K562 (cell line): ENCODE data around the gene TRIP6. TPM values are rescaled to one million over a fixed set of nuclear protein-coding genes. Genes with fewer than 3 reads are reported as not detected.

Experiments used
- BRF1 ChIP-seq: IDR thresholded peaks from 3 replicates; pipeline ENCODE4 v1.6.1; 2011; ENCODE audit warnings: borderline replicate concordance, mild to moderate bottlenecking; ENCODE audit not compliant: insufficient read length; ENCODE audit errors: extremely low read depth
- CTCFL ChIP-seq: IDR thresholded peaks from 2 replicates; pipeline ENCODE4 v1.6.1; 2011; ENCODE audit warnings: borderline replicate concordance, low read depth, mild to moderate bottlenecking, moderate library complexity, low read length; ENCODE audit not compliant: insufficient read depth, poor library complexity, severe bottlenecking
- EGR1 ChIP-seq: fragments of 450-650 bp; conservative IDR thresholded peaks from 2 replicates; pipeline ENCODE4 v1.6.1; 2017; ENCODE audit warnings: mild to moderate bottlenecking
- EP400 ChIP-seq: fragments of 450-650 bp; IDR thresholded peaks from 2 replicates; pipeline ENCODE4 v1.6.1; 2017; ENCODE audit warnings: antibody characterized with exemption, mild to moderate bottlenecking, moderate library complexity
- HMG20B ChIP-seq: fragments of 250-450 bp; sonication (Bioruptor Pico); IDR thresholded peaks from 2 replicates; pipeline ENCODE4 v1.5.0; 2021; ENCODE audit warnings: mild to moderate bottlenecking
- MIER1 ChIP-seq: fragments of 450-650 bp; IDR thresholded peaks from 2 replicates; pipeline ENCODE4 v1.6.1; 2016; ENCODE audit warnings: antibody characterized with exemption, mild to moderate bottlenecking, low read depth
- MYC ChIP-seq, 2 experiments: fragments of 250-450 bp in 1 of 2; sonication (Bioruptor Pico) in 1 of 2; IDR thresholded peaks; 2 replicates each; pipeline versions ENCODE4 v1.5.1 to v1.6.1; 2012 to 2021; ENCODE audit warnings: low read depth in 2 of 2, borderline replicate concordance in 1 of 2, improper control_type of control experiment in 1 of 2, low read length in 1 of 2, mild to moderate bottlenecking in 1 of 2, moderate library complexity in 1 of 2
- PATZ1 ChIP-seq: fragments of 250-450 bp; sonication (Bioruptor Pico); IDR thresholded peaks from 2 replicates; pipeline ENCODE4 v1.5.0; 2020; ENCODE audit warnings: mild to moderate bottlenecking, borderline replicate concordance
- SMARCA5 ChIP-seq: fragments of 450-650 bp; IDR thresholded peaks from 2 replicates; pipeline ENCODE4 v1.6.1; 2016
- TARDBP ChIP-seq: fragments of 450-650 bp; IDR thresholded peaks from 2 replicates; pipeline ENCODE4 v1.6.1; 2016
- TCFL5 ChIP-seq: fragments of 250-450 bp; sonication (Bioruptor Pico); conservative IDR thresholded peaks from 2 replicates; pipeline ENCODE4 v1.6.1; 2021; ENCODE audit warnings: mild to moderate bottlenecking, moderate library complexity, matching md5 sums
- TFAM ChIP-seq: fragments of 250-450 bp; sonication (Bioruptor Pico); conservative IDR thresholded peaks from 2 replicates; pipeline ENCODE4 v1.5.0; 2021; ENCODE audit warnings: mild to moderate bottlenecking, moderate library complexity
- ZFX ChIP-seq: sonication (generic); formaldehyde crosslinking; IDR thresholded peaks from 2 replicates; pipeline ENCODE4 v1.8.0; 2022; ENCODE audit warnings: mild to moderate bottlenecking, missing genetic modification reagents, moderate library complexity
- polyA plus RNA-seq, 8 experiments: library from polyadenylated mRNA; depleted of rRNA in 4 of 8; stranded (reverse) in 5 of 8; unstranded in 3 of 8; fragments of >200 nt; fragmentation: Nextera tagmentation in 2 of 8; fragmentation: Illumina TruSeq in 1 of 8; extraction: Ambion mirVana in 2 of 8; extraction: Trizol in 1 of 8; gene quantifications; 2 replicates each; pipeline versions ENCODE4 v1.2.1 to v1.2.3, GENCODE V29; 2011 to 2014; ENCODE audit warnings: inconsistent platforms in 1 of 8, missing spikeins in 1 of 8
- total RNA-seq, 7 experiments: library from RNA; depleted of rRNA in 6 of 7; stranded (reverse); fragments of >200 nt in 6 of 7; fragmentation: Illumina TruSeq in 2 of 7; extraction: Trizol in 2 of 7; gene quantifications; 2 replicates each; pipeline versions ENCODE4 v1.2.1 to v1.2.3, GENCODE V29; 2011 to 2021; ENCODE audit warnings: low replicate concordance in 1 of 7
- TF ChIP-seq, protein P1 (sequence below), 2 experiments: fragments of 450-650 bp; formaldehyde crosslinking in 1 of 2; IDR thresholded peaks; 2 replicates each; pipeline versions ENCODE4 v1.4.0 to v1.6.1; 2014 to 2020; ENCODE audit warnings: mild to moderate bottlenecking in 2 of 2, borderline replicate concordance in 1 of 2, low read depth in 1 of 2

The TRIP6 gene
- total and polyA plus RNA-seq, 9 of the 15 experiments (the other 6 are each of a cell fraction or from before 2014, with no cell fraction given) = 5.9 to 141 (median 54.0) TPM

- TF ChIP-seq CTCFL (peak; percentile 78), TARDBP (0 out of 2 replicates have a peak, but pooled peaks have one; percentile 51), BRF1 (no peak), MIER1 (no peak), TFAM (CRISPR knock-in tag) (no peak), HMG20B (no peak), EP400 (peak; percentile 79), MYC (IDR thresholded peaks at IDR 0.05; ENCODE audit: low read depth, low read length) (peak; percentile 67), MYC (CRISPR knock-in tag; IDR thresholded peaks at IDR 0.05; ENCODE audit: borderline replicate concordance, low read depth) (no peak), SMARCA5 (no peak), ZFX (CRISPR knock-in tag) (peak; percentile 63), PATZ1 (CRISPR knock-in tag) (no peak), EGR1 (0 out of 2 replicates have a peak, but pooled peaks have one; percentile 16), TCFL5 (CRISPR knock-in tag) (no peak)
- TF ChIP-seq, protein P1, sequence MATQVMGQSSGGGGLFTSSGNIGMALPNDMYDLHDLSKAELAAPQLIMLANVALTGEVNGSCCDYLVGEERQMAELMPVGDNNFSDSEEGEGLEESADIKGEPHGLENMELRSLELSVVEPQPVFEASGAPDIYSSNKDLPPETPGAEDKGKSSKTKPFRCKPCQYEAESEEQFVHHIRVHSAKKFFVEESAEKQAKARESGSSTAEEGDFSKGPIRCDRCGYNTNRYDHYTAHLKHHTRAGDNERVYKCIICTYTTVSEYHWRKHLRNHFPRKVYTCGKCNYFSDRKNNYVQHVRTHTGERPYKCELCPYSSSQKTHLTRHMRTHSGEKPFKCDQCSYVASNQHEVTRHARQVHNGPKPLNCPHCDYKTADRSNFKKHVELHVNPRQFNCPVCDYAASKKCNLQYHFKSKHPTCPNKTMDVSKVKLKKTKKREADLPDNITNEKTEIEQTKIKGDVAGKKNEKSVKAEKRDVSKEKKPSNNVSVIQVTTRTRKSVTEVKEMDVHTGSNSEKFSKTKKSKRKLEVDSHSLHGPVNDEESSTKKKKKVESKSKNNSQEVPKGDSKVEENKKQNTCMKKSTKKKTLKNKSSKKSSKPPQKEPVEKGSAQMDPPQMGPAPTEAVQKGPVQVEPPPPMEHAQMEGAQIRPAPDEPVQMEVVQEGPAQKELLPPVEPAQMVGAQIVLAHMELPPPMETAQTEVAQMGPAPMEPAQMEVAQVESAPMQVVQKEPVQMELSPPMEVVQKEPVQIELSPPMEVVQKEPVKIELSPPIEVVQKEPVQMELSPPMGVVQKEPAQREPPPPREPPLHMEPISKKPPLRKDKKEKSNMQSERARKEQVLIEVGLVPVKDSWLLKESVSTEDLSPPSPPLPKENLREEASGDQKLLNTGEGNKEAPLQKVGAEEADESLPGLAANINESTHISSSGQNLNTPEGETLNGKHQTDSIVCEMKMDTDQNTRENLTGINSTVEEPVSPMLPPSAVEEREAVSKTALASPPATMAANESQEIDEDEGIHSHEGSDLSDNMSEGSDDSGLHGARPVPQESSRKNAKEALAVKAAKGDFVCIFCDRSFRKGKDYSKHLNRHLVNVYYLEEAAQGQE (IDR thresholded peaks at IDR 0.05; ENCODE audit: borderline replicate concordance) = peak; percentile 51
- TF ChIP-seq, protein P1 (CRISPR knock-in tag; IDR thresholded peaks at IDR 0.05; ENCODE audit: low read depth) = 0 out of 2 replicates have a peak, but pooled peaks have one; percentile 29
These were observed 39.6 kb upstream of the TRIP6 start, which contains the start of gene EPHB4 (continued) for GRCh38 chr7:100827330-100828226.
